GM18526 (cell line): ENCODE data around the gene TMEM234.

Source experiments
- POLR2A ChIP-seq: IDR thresholded peaks from 3 replicates; pipeline ENCODE4 v1.6.1; 2011; ENCODE audit not compliant: insufficient read length; ENCODE audit errors: extremely low read depth

The TMEM234 gene

GRCh38 chr1:32179193-32179442, 43.0 kb downstream of the TMEM234 start:
- TF ChIP-seq POLR2A, result no peak

- TF ChIP-seq POLR2A, result no peak
Measured at GRCh38 chr1:32178380-32179192, 43.6 kb downstream of the TMEM234 start.

GRCh38 chr1:32172621-32173245, 49.4 kb downstream of the TMEM234 start:
- no peak for TF ChIP-seq POLR2A

GRCh38 chr1:32170991-32171390, 51.2 kb downstream of the TMEM234 start:
- TF ChIP-seq POLR2A, result no peak
